ENCODE results near the gene KAZALD1. TPM values are rescaled to one million over a fixed set of nuclear protein-coding genes. Genes with fewer than 3 reads are reported as not detected.

Gene KAZALD1
- total RNA-seq, 2 donors from 2014 or later: 7.1 to 7.2 TPM

DNA sequence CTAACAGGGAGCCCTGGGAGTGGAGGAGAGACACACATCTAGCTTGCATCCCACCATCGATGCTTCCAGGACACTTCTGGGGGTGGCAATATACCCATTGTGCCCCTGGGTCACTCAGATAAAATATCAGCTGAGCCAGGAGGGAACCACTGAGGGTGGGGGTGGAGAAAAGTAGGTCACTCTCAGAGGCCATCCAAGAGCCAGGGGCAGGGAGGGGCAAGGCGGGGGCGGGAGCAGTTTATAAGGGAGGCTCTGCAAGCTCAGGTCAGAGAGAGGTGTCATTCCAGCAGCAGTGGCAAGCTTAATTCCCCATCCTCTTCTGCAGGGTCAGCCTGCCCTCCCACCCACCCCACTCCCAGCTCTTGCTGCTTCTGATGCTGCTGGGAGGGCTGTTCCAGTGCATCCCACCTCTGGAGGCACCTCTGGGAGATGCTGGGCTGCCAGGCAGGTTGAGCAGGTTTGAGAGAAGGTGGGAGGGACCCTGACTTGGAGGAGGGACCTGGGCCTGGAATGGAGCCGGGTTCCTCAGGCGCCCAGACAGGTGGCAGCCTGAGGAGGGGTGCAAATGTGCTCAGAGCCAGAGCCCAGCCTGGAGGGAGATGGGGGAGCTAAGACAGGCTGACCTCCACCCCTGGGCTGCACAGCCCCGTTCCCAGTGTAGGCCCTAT lies 49.2 kb downstream of the KAZALD1 start:
- no peak for DNase-seq
- intact Hi-C loops (cut with DNase I): no loop called here
- ATAC-seq: no peak

DNA sequence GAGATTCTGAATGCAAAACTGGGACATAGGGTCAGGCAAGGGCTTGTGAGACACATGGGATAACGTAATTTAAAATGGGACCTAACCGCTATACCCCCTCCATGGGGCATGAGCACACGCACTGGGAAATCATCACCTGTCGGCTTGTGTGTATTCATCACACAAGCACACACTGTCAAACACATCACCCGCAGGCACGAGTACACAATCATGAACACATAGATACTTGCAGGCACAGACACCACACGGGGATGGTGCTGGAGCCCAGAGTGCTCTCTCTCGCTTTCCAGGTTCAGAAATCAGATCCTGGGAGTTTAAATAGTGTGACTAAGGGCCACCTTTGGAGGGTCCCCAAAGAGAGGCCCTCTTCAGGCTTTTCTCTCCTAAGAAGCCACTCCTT lies 49.8 kb downstream of the KAZALD1 start:
- no peak for ATAC-seq
- no peak for DNase-seq
- intact Hi-C loops (cut with DNase I): no loop called here

- intact Hi-C loops (cut with DNase I): no loop called here
- ATAC-seq (no peak), DNase-seq (no peak)
Observed at GRCh38 chr10:101112799-101113594, 51.2 kb downstream of the KAZALD1 start.

DNA sequence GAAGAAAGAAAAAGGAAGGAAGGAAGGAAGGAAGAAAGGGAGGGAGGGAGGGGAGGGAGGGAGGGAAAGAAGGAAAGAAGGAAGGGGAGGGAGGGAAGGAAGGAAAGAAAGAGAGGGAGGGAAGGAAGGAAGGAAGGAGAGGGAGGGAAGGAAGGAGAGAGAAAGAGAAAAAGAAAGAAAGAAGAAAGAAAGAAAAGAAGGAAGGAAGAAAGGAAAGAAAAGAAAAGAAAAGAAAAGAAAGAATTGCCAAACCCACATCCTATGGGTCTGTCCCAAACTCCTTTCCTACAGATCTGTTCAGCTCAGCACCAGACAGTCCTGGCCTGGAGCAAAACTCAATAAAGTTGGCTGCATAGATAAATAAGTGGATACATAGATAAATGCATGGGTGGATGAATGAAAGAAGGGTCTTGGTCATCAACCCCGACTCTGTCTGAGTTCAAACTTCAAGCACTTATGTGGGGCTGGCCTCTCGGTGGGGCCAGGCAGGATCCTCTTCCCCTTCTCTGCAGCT lies 52.2 kb downstream of the KAZALD1 start:
- ATAC-seq: no peak
- DNase-seq: no peak
- intact Hi-C loops (cut with DNase I): no loop called here

DNA sequence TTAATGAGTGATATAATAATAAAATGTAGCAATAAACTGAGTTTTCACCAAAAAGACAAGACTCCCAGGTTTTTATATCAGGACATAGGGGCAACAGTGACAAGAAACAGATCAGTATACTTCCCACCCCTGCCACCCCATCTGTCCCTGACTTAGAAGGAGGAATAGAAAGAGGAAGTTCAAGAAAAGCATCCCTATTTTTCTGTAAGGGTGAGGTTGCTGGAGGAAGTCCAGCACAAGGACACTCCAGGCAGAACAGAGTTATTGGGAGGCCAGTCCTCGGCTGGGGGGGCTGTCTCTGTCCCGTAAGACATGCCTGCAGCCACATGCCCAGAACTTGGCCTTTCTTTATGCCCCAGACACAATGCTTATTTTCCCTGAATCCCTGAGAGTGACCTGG lies 52.9 kb downstream of the KAZALD1 start:
- no peak for DNase-seq
- no peak for ATAC-seq
- intact Hi-C loops (cut with DNase I): no loop called here

Other genes with a start within 250 kb of the KAZALD1 start
- 10 to 100 TPM; 18.0 to 19.3 TPM for gene SLF2, start 149.0 kb upstream of the KAZALD1 start, total RNA-seq
- 1 to 10 TPM; 2.4 to 2.7 TPM for gene SEMA4G, start 92.5 kb upstream of the KAZALD1 start, total RNA-seq
- gene MRPL43, start 74.5 kb upstream of the KAZALD1 start, total RNA-seq: 10 to 100 TPM; 47.3 to 52.0 TPM
- gene TWNK, start 74.4 kb upstream of the KAZALD1 start, total RNA-seq: 1 to 10 TPM; 4.8 to 6.5 TPM
- gene LZTS2, start 62.2 kb upstream of the KAZALD1 start, total RNA-seq: 10 to 100 TPM; 43.9 to 47.7 TPM
- under 1 TPM; 0.44 to 0.50 TPM for gene PDZD7, start 30.9 kb upstream of the KAZALD1 start, total RNA-seq
- 10 to 100 TPM; 22.8 to 28.9 TPM for gene SFXN3, start 30.8 kb upstream of the KAZALD1 start, total RNA-seq
- gene TLX1, start 69.3 kb downstream of the KAZALD1 start, total RNA-seq: under 1 TPM in 1 of 2 donors, not detected in 1; 0.21 TPM
- gene LBX1, start 167.5 kb downstream of the KAZALD1 start, total RNA-seq: not detected